DND-41 (cell line): ENCODE data around the gene FASN.

ENCODE experiments used
- ATAC-seq: fragments of 200-7000 bp; cut with Tn5 transposase; 3 replicates; pipeline ENCODE4 v1.9.1; 2021; ENCODE audit warnings: low read depth; ENCODE audit not compliant: insufficient read depth
- DNase-seq: peaks from one replicate; pipeline ENCODE4 v3.0.0-alpha.2; 2020
- H2AFZ ChIP-seq: 2 replicates; pipeline ENCODE4 v1.6.0; 2012; ENCODE audit warnings: low read depth, low read length
- H3K27ac ChIP-seq: 2 replicates; pipeline ENCODE4 v1.5.1; 2012; ENCODE audit warnings: low read length, inconsistent platforms
- H3K27me3 ChIP-seq: fragments of 200-600 bp; sonication (generic); 2 replicates; pipeline ENCODE4 v1.6.0; 2012; ENCODE audit warnings: low read length, mild to moderate bottlenecking, inconsistent platforms; ENCODE audit not compliant: insufficient read depth, poor library complexity
- H3K36me3 ChIP-seq: 2 replicates; pipeline ENCODE4 v1.5.1; 2012; ENCODE audit warnings: low read length, inconsistent platforms; ENCODE audit not compliant: insufficient read depth
- H3K4me1 ChIP-seq: 2 replicates; pipeline ENCODE4 v1.5.1; 2012; ENCODE audit warnings: mild to moderate bottlenecking, low read length; ENCODE audit not compliant: insufficient read depth
- H3K4me2 ChIP-seq: 2 replicates; pipeline ENCODE4 v1.6.0; 2012; ENCODE audit warnings: mild to moderate bottlenecking, moderate library complexity, low read length, inconsistent platforms; ENCODE audit not compliant: insufficient read depth
- H3K4me3 ChIP-seq, 2 experiments: fragments of 200-600 bp in 1 of 2; shearing (Covaris generic) in 1 of 2; 2 replicates each; pipeline ENCODE4 v1.5.1; 2012 to 2016; ENCODE audit warnings: inconsistent platforms in 2 of 2, low read length in 2 of 2, mild to moderate bottlenecking in 2 of 2, low read depth in 1 of 2, moderate library complexity in 1 of 2
- H3K79me2 ChIP-seq: 2 replicates; pipeline ENCODE4 v1.6.0; 2012; ENCODE audit warnings: low read length, inconsistent platforms; ENCODE audit not compliant: insufficient read depth
- H3K9ac ChIP-seq: 2 replicates; pipeline ENCODE4 v1.6.0; 2012; ENCODE audit warnings: low read depth, mild to moderate bottlenecking, inconsistent platforms, low read length, moderate library complexity
- H3K9me3 ChIP-seq: 2 replicates; pipeline ENCODE4 v1.5.1; 2012; ENCODE audit warnings: low read length, moderate library complexity, mild to moderate bottlenecking, inconsistent platforms; ENCODE audit not compliant: insufficient read depth, severe bottlenecking
- H4K20me1 ChIP-seq: 2 replicates; pipeline ENCODE4 v1.6.0; 2012; ENCODE audit warnings: low read length; ENCODE audit not compliant: insufficient read depth
- CTCF ChIP-seq: IDR thresholded peaks from 2 replicates; pipeline ENCODE4 v1.5.1; 2012; ENCODE audit warnings: borderline replicate concordance, low read length, moderate library complexity, mild to moderate bottlenecking; ENCODE audit not compliant: poor library complexity, severe bottlenecking; ENCODE audit errors: extremely low read depth
- EZH2 ChIP-seq: IDR thresholded peaks from 3 replicates; pipeline ENCODE4 v1.6.1; 2012; ENCODE audit warnings: borderline replicate concordance, low read depth, mild to moderate bottlenecking, moderate library complexity, low read length, inconsistent platforms; ENCODE audit not compliant: severe bottlenecking

FASN gene

DNA sequence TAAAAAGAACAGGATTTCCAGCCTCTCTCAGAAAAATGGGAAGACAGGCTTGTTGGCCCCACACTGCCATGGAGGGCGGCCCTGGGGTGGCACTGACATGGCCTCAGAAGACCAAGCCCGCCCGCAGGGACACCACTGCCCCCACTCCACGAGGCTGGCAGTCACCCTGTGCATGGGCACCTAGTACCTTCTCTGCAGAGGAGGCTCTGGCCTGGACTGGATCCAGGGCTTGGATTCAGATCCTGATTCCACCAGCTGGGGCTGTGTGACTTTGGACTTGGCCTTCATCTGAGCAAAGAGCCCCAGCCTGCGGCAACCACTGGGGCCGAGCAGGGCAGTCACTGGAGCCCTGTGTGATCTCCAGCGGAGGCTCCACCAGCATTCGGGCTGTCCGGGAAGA lies 16.8 kb upstream of the FASN start:
- Histone ChIP-seq H4K20me1 (no peaks in the 10 kb centered on the region), H3K4me2 (no peak overlapping the region), H3K4me1 (no peaks in the 10 kb centered on the region), H3K27ac (no peak overlapping the region), H2AFZ (no peak overlapping the region), H3K9me3 (no peaks in the 10 kb centered on the region), H3K9ac (no peak overlapping the region), H3K27me3 (no peaks in the 10 kb centered on the region), H3K36me3 (peaks cover 28% of the 10 kb centered on the region), H3K79me2 (no peaks in the 10 kb centered on the region), H3K4me3 (no peak overlapping the region)
- ATAC-seq (no peak), DNase-seq (no peak)
- no peak for TF ChIP-seq CTCF
- TF ChIP-seq EZH2, result no peak

DNA sequence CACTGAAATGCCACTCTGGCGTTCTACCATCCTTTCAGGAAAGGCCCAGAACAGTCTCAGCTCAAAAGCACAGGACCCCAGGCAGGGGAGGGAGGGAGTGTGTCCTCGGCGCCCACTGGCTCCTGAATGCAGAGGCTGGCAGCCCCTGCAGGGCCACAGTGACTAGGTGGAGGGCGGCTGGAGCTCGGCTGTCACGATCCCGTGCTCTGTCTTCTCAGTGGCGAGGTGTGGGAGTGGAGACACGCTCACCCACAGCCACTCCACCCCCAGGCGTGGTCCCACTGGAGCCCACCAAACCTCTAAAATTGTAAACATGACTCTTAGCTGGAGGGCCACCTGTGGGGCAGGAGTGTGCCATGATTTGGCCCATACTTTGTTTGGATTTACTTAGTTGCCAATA lies 16.4 kb upstream of the FASN start:
- no peaks in the 10 kb centered on the region for H3K9me3 ChIP-seq
- no peak for TF ChIP-seq CTCF
- TF ChIP-seq EZH2, result no peak
- H3K27ac ChIP-seq, result no peak overlapping the region
- H3K36me3 ChIP-seq, result peaks cover 24% of the 10 kb centered on the region
- no peaks in the 10 kb centered on the region for H3K27me3 ChIP-seq
- DNase-seq (no peak), ATAC-seq (no peak)
- no peaks in the 10 kb centered on the region for H4K20me1 ChIP-seq
- no peak overlapping the region for H2AFZ ChIP-seq
- no peak overlapping the region for H3K4me3 ChIP-seq
- no peaks in the 10 kb centered on the region for H3K79me2 ChIP-seq
- no peak overlapping the region for H3K9ac ChIP-seq
- no peak overlapping the region for H3K4me2 ChIP-seq
- no peaks in the 10 kb centered on the region for H3K4me1 ChIP-seq

DNA sequence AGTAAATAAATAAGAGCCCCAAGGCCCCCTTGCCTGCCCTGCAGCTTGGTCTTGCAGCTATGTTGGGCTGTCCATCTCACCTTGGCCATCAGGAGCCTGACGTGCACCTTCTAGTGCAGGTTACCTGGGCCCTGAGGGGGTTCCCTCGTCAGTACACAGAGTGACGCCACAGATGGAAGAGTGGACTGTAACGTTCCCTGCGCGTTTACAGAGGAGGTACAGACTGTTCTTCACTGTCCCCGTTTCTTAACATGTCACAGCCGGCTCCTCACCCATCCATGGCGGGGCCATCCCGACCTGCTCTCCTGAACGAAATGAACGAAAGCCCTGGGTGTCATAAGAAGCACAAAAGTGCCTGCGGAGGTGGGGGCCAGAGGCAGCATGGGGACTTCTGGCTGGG lies 15.9 kb upstream of the FASN start:
- H3K27me3 ChIP-seq, result no peaks in the 10 kb centered on the region
- H3K36me3 ChIP-seq, result peaks cover 24% of the 10 kb centered on the region
- DNase-seq, result no peak
- H3K79me2 ChIP-seq, result no peaks in the 10 kb centered on the region
- no peak overlapping the region for H2AFZ ChIP-seq
- H3K4me3 ChIP-seq, result no peak overlapping the region
- H3K4me1 ChIP-seq, result no peaks in the 10 kb centered on the region
- ATAC-seq, result no peak
- no peaks in the 10 kb centered on the region for H4K20me1 ChIP-seq
- H3K4me2 ChIP-seq, result no peak overlapping the region
- H3K9ac ChIP-seq, result no peak overlapping the region
- no peak overlapping the region for H3K27ac ChIP-seq
- TF ChIP-seq EZH2 (no peak), CTCF (no peak)
- H3K9me3 ChIP-seq, result no peaks in the 10 kb centered on the region

GRCh38 chr17:82113422-82113821 lies 15.4 kb upstream of the FASN start:
- Histone ChIP-seq H3K27me3 (no peaks in the 10 kb centered on the region), H3K27ac (no peak overlapping the region), H3K4me3 (no peak overlapping the region), H3K79me2 (no peaks in the 10 kb centered on the region), H2AFZ (no peak overlapping the region), H3K4me2 (no peak overlapping the region), H3K9ac (no peak overlapping the region), H4K20me1 (no peaks in the 10 kb centered on the region), H3K4me1 (no peaks in the 10 kb centered on the region), H3K9me3 (no peaks in the 10 kb centered on the region), H3K36me3 (peaks cover 21% of the 10 kb centered on the region)
- ATAC-seq (no peak), DNase-seq (no peak)
- TF ChIP-seq CTCF (no peak), EZH2 (no peak)
